Breast epithelium (tissue), 3 donors: ENCODE results near the gene AP3S2.

Experiments used
- CTCF ChIP-seq, 3 donors: fragments of 450-650 bp; IDR thresholded peaks; one replicate each; pipeline ENCODE4 v1.5.1; 2016 to 2017; ENCODE audit warnings: antibody characterized with exemption in 3 of 3, mild to moderate bottlenecking in 3 of 3, moderate library complexity in 3 of 3
- POLR2AphosphoS5 ChIP-seq, 3 donors: sonication (generic); formaldehyde crosslinking; IDR thresholded peaks; one replicate each; pipeline ENCODE4 v1.6.1; 2017; ENCODE audit warnings: antibody characterized with exemption in 3 of 3

GRCh38 chr15:89781055-89781454, 112.7 kb downstream of the AP3S2 start:
- TF ChIP-seq POLR2AphosphoS5 (IDR thresholded peaks at IDR 0.05), result no peak
- TF ChIP-seq CTCF (IDR thresholded peaks at IDR 0.05), result no peak
